Iris pigment epithelial cell (primary cell): ENCODE data around the gene PKP4.
"Not testable (repeated sequence)": the region's sequence is repeated elsewhere in the genome, so short reads cannot be mapped to it uniquely, and the experiment has no call there.

ENCODE experiments used
- DNase-seq: peaks from one replicate; pipeline ENCODE4 v3.0.0-alpha.2; 2011; ENCODE audit warnings: low read depth

The PKP4 gene, protein sequence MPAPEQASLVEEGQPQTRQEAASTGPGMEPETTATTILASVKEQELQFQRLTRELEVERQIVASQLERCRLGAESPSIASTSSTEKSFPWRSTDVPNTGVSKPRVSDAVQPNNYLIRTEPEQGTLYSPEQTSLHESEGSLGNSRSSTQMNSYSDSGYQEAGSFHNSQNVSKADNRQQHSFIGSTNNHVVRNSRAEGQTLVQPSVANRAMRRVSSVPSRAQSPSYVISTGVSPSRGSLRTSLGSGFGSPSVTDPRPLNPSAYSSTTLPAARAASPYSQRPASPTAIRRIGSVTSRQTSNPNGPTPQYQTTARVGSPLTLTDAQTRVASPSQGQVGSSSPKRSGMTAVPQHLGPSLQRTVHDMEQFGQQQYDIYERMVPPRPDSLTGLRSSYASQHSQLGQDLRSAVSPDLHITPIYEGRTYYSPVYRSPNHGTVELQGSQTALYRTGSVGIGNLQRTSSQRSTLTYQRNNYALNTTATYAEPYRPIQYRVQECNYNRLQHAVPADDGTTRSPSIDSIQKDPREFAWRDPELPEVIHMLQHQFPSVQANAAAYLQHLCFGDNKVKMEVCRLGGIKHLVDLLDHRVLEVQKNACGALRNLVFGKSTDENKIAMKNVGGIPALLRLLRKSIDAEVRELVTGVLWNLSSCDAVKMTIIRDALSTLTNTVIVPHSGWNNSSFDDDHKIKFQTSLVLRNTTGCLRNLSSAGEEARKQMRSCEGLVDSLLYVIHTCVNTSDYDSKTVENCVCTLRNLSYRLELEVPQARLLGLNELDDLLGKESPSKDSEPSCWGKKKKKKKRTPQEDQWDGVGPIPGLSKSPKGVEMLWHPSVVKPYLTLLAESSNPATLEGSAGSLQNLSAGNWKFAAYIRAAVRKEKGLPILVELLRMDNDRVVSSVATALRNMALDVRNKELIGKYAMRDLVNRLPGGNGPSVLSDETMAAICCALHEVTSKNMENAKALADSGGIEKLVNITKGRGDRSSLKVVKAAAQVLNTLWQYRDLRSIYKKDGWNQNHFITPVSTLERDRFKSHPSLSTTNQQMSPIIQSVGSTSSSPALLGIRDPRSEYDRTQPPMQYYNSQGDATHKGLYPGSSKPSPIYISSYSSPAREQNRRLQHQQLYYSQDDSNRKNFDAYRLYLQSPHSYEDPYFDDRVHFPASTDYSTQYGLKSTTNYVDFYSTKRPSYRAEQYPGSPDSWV

DNA sequence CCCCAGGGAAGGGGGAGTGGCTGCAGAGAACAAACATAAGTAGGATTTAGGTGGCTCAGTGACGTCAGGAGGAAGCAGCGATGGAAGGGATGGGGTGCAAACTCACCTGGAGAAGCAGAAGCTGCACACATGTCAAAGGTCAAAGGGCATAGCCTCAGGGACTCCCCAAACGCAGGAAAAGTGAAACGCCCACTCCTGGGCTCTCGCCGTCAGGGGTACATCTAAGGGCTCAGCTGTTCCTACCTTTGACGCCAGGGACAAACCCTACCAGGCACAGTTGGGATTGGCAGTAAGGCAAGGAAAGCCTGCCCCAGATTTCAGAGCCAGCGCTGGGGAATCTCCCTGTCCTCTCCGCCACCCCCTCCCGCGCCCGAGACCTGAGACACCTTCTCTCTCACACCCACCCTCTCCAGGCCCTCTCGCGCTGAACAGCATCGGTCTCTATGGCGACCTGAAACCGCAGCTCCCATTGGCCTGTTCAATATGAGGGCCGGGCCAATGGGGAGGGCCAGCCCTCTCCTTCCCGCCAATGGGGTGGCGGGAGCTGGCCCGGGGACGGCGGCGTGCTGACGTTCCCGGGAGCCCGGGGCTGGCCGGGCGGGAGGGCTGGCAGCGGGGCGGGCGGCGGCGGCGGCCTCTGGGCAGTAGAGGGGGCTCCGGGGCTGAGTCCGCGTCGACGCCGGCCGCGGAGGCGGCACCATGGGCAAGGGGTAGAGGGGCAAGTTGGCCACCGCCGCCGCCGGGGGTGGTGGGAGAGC is at the start of gene PKP4, which contains the start of gene CCDC148:
Gene PKP4, plus strand, starts transcription at position 644 of the 758 bp plus-strand sequence. CDS start 76,233 bp downstream, outside the sequence.
Gene CCDC148, minus strand, starts transcription at position 445 of the 758 bp plus-strand sequence. Its CDS starts 314 bp downstream, at position 131.
- DNase-seq: peak; percentile 95

DNA sequence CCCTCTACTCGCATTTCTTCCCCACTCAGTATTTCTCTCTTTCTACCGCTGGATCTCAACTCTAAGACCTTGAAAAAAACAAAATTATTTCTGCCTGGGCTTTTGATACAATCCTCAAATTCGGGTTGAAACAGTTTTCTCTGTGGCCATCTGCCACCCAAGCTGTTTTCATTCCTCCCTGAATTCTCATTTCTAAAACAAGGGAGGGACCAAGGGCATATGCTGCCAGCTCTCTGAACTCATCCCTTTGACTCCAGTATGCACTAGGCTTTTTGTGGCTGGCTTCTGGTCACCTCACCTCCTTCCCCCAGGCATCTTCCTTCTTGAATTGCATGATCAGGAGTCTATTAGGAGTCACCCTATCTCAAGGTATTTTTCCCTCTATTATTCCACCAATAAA is 49.7 kb upstream of the PKP4 start:
- no peak for DNase-seq

DNA sequence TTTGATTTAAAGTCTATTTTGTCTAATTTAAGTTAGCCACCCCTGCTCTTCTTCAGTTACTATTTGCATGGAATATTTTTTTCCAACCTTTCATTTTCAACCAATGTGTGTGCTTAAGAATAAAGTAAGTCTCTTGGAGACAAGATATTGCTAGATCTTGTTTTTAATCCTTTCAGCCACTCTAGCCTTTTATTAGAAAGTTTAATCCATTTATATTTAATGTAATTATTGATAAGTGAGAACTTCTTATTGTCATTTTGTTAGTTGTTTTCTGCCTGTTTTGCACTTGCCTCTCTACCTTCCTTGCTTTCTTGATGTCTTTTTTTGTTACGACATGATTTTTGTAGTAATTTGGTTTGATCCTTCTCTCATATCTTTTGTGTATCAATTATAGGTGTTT is 46.6 kb upstream of the PKP4 start:
- no peak for DNase-seq

DNA sequence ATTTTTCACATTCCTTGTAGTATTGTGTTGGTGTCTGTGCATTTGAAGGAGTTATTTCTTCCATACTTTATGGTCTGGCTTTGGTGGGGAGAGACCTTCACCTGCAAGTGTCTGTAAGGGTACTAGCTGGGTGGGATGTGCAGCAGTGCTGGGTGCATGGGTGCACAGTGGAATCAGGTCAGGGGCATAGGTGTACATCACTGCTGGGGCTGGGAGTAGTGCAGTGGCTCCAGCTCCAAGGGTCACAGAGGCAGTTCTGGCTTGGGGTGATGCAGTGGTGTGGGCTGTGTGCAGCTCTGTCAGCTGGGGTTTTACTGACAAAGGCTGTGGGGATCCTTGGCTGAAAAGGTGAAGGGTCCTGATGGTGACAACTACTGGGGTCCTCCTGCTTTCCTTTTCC is 45.0 kb upstream of the PKP4 start:
- no peak for DNase-seq

DNA sequence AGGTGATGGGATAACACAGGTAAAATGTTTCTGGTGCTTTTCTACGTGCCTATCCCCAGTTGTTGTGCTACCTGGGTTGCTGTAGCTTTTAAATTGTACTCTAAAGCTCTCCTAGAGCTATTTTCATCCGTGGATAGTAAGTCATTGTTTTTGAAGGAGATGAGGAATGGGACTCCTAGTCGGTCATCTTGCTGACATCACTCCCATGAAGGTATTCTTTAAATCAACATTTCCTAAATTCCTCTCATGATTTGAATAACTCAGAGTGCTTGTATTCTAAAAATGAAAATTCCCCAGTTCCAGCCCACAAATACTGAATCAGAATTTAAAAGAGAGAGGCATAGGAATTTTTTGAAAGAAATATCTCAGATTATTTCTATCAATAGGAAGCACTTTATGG is 44.5 kb upstream of the PKP4 start:
- DNase-seq: peak; percentile 68

- peak; percentile 22 for DNase-seq
Observed at GRCh38 chr2:158413581-158413980, 43.2 kb upstream of the PKP4 start.

- DNase-seq: peak; percentile 77
Observed at GRCh38 chr2:158414538-158414937, 42.2 kb upstream of the PKP4 start.

DNA sequence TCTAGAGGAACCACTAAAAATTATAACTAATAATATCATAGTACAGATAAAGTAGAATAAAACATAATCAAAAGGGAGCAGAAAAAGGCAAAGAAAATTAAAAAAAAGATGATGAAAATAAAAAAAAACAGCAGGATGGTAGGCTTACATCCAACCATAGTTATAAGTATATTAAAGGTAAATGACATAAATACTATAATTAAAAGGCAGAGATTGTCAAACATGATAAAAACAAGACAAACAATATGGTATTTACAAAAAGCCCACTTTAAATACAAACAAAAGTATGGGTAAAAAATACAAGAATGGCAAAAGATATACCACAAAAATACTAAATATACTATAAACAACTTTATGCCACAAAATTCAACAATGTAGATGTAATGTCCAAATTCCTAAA is 24.6 kb upstream of the PKP4 start:
- DNase-seq: no peak

DNA sequence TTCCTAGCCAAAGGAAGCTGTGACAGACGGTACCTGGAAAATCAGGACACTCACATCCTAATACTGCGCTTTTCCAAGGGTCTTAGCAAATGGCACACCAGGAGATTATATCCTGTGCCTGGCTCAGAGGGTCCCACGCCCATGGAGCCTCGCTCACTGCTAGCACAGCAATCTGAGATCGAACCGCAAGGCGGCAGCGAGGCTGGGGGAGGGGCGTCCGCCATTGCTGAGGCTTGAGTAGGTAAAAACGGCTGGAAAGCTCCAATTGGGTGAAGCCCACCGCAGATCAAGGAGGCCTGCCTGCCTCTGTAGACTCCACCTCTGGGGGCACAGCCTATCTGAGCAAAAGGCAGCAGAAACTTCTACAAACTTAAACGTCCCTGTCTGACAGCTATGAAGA is 23.0 kb upstream of the PKP4 start:
- not testable (repeated sequence) for DNase-seq

DNA sequence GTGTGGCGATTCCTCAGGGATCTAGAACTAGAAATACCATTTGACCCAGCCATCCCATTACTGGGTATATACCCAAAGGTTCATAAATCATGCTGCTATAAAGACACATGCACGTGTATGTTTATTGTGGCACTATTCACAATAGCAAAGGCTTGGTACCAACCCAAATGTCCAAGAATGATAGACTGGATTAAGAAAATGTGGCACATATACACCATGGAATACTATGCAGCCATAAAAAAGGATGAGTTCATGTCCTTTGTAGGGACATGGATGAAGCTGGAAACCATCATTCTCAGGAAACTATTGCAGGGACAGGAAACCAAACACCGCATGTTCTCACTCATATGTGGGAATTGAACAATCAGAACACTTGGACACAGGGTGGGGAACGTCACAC is 17.7 kb upstream of the PKP4 start:
- not testable (repeated sequence) for DNase-seq

DNA sequence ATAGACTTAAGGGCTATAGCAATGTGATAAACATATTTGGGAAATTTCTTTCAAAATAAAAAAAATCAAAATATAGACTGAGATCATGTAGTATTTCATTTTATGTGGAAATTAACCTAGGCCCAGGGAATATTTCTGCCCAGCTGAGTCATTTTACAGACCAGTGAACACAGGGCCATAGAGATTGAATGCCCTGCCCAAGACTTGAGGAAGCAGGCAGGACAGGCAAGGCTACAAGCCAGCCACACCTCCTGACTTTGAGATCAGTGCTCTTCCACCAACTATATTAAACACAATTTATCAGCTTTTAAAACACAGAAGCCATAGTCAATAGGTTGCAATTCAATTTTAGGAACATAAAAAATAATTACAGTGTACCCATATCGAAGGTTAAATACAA is 13.1 kb upstream of the PKP4 start:
- no peak for DNase-seq

- DNase-seq: peak; percentile 77
Observed at GRCh38 chr2:158457092-158457825, 507 bp downstream of the PKP4 start.

- peak; percentile 65 for DNase-seq
Observed at GRCh38 chr2:158457826-158458616, 1.3 kb downstream of the PKP4 start.

GRCh38 chr2:158458617-158458920 is 1.8 kb downstream of the PKP4 start:
- DNase-seq: no peak

GRCh38 chr2:158459161-158460003 is 2.6 kb downstream of the PKP4 start:
- no peak for DNase-seq

DNA sequence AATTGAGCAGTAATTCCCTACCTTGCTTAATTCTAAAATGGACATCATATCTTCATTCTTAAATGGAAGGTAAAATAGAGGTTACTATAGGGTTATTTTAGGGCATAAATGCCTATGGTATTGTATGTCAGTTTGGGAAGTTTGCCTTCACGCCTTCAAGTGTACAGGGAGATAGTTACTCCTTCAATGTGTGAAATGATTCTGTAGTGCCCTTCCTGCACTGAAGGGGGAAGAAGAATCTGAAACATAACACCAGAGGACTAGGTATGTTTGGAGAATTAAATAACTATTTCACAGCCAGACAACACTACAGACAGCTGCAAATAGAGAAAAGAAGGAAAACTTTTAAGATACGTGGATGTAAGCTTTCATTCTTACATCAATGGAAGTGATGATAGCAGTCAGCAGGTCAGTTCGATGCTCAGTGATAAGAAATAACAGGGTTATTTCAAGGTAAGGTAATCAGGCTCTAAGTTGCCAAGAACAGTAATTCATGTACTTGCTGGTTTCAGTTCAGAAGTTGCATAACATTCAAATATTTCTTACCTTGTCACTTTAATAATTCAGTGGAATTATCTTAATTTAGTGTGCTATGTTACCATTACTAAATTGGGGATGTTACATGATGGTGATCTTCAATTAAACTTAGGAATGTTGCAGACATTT is 4.0 kb downstream of the PKP4 start:
- DNase-seq: no peak

GRCh38 chr2:158463496-158464095 is 6.8 kb downstream of the PKP4 start:
- DNase-seq: no peak
